HK-2 (cell line): ENCODE data around the gene VPS37D.
"Not testable (repeated sequence)": the region's sequence is repeated elsewhere in the genome, so short reads cannot be mapped to it uniquely, and the experiment has no call there.

ENCODE experiments used
- DNase-seq: peaks from one replicate; pipeline ENCODE4 v3.0.0-alpha.2; 2018; ENCODE audit not compliant: unreplicated experiment

The VPS37D gene

GRCh38 chr7:73706126-73707044, 38.8 kb downstream of the VPS37D start:
- DNase-seq = no peak

- no peak for DNase-seq
Observed at GRCh38 chr7:73707045-73707631, 39.5 kb downstream of the VPS37D start.

GRCh38 chr7:73708961-73709549, 41.4 kb downstream of the VPS37D start:
- DNase-seq = no peak

GRCh38 chr7:73712773-73713172, 45.1 kb downstream of the VPS37D start:
- DNase-seq = no peak

- not testable (repeated sequence) for DNase-seq
Observed at GRCh38 chr7:73713319-73713718, 45.7 kb downstream of the VPS37D start.

- DNase-seq = peak; percentile 88
Observed at GRCh38 chr7:73715648-73716317, 48.2 kb downstream of the VPS37D start.

- no peak for DNase-seq
Observed at GRCh38 chr7:73716318-73716890, 48.8 kb downstream of the VPS37D start.

- no peak for DNase-seq
Observed at GRCh38 chr7:73717025-73717807, 49.6 kb downstream of the VPS37D start.

GRCh38 chr7:73717991-73718405, 50.4 kb downstream of the VPS37D start:
- peak; percentile 80 for DNase-seq

- DNase-seq = no peak
Observed at GRCh38 chr7:73718438-73718881, 50.8 kb downstream of the VPS37D start.

- DNase-seq = peak; percentile 76
Observed at GRCh38 chr7:73718905-73719805, 51.5 kb downstream of the VPS37D start, which contains the start of gene STX1A. STX1A (minus strand) TSS chr7:73719669; CDS start chr7:73719631, 38 bp downstream.

GRCh38 chr7:73719806-73720169, 52.2 kb downstream of the VPS37D start:
- DNase-seq = no peak

GRCh38 chr7:73720443-73720842, 52.8 kb downstream of the VPS37D start:
- DNase-seq = not testable (repeated sequence)

- no peak for DNase-seq
Observed at GRCh38 chr7:73721377-73721817, 53.8 kb downstream of the VPS37D start.
